Liver (tissue), 9 donors: ENCODE data around the gene VIPR2. TPM values are rescaled to one million over a fixed set of nuclear protein-coding genes. Genes with fewer than 3 reads are reported as not detected.

Source experiments
- DNase-seq: peaks from one replicate; pipeline ENCODE4 v3.0.0-alpha.2; 2017; ENCODE audit warnings: low spot score
- H3K27ac ChIP-seq, 2 donors: one replicate each; pipeline ENCODE4 v1.7.0; 2013; ENCODE audit warnings: inconsistent platforms in 2 of 2, low read length in 2 of 2, control low read depth in 1 of 2, low read depth in 1 of 2, mild to moderate bottlenecking in 1 of 2
- H3K27me3 ChIP-seq, 4 donors: one replicate each; pipeline versions ENCODE4 v1.6.1 to v1.7.0; 2013; ENCODE audit warnings: low read length in 3 of 4, inconsistent platforms in 1 of 4, mild to moderate bottlenecking in 1 of 4, moderate library complexity in 1 of 4; ENCODE audit not compliant: control insufficient read depth in 4 of 4, insufficient read depth in 4 of 4
- H3K36me3 ChIP-seq, 4 donors: one replicate each; pipeline versions ENCODE4 v1.6.1 to v1.7.0; 2013; ENCODE audit warnings: low read length in 3 of 4, mild to moderate bottlenecking in 3 of 4, low read depth in 1 of 4, moderate library complexity in 1 of 4; ENCODE audit not compliant: control insufficient read depth in 4 of 4, insufficient read depth in 3 of 4
- H3K4me1 ChIP-seq, 4 donors: one replicate each; pipeline versions ENCODE4 v1.6.1 to v1.7.0; 2013; ENCODE audit warnings: low read length in 3 of 4, mild to moderate bottlenecking in 3 of 4, moderate library complexity in 1 of 4; ENCODE audit not compliant: control insufficient read depth in 4 of 4, insufficient read depth in 4 of 4
- H3K4me3 ChIP-seq, 3 donors: one replicate each; pipeline versions ENCODE4 v1.6.1 to v1.7.0; 2013; ENCODE audit warnings: low read length in 3 of 3, control low read depth in 1 of 3, low read depth in 1 of 3, mild to moderate bottlenecking in 1 of 3
- H3K9ac ChIP-seq, 2 donors: one replicate each; pipeline ENCODE4 v1.7.0; 2013; ENCODE audit warnings: low read length in 2 of 2, mild to moderate bottlenecking in 2 of 2, moderate library complexity in 2 of 2, control low read depth in 1 of 2, low read depth in 1 of 2
- H3K9me3 ChIP-seq, 4 donors: one replicate each; pipeline versions ENCODE4 v1.6.1 to v1.7.0; 2013; ENCODE audit warnings: low read length in 3 of 4; ENCODE audit not compliant: control insufficient read depth in 4 of 4
- CTCF ChIP-seq: fragments of 150-350 bp; IDR thresholded peaks from 2 replicates; pipeline ENCODE4 v1.5.1; 2017; ENCODE audit warnings: improper control_type of control experiment, low read depth, low read length; ENCODE audit not compliant: missing input control
- EGR1 ChIP-seq, 2 donors: IDR thresholded peaks; 2 replicates each; pipeline ENCODE4 v1.6.1; 2016 to 2018; ENCODE audit warnings: antibody characterized with exemption in 2 of 2, low read depth in 2 of 2
- FOXA1 ChIP-seq: IDR thresholded peaks from 2 replicates; pipeline ENCODE4 v1.6.1; 2016; ENCODE audit warnings: antibody characterized with exemption
- FOXA2 ChIP-seq: IDR thresholded peaks from 2 replicates; pipeline ENCODE4 v1.6.1; 2016; ENCODE audit warnings: antibody characterized with exemption
- GABPA ChIP-seq, 2 donors: IDR thresholded peaks in 1 of 2; conservative IDR thresholded peaks in 1 of 2; 2 replicates each; pipeline ENCODE4 v1.6.1; 2016; ENCODE audit warnings: antibody characterized with exemption in 2 of 2, mild to moderate bottlenecking in 1 of 2, moderate library complexity in 1 of 2
- JUND ChIP-seq, 2 donors: IDR thresholded peaks; 2 replicates each; pipeline ENCODE4 v1.6.1; 2016; ENCODE audit warnings: antibody characterized with exemption in 2 of 2
- RAD21 ChIP-seq, 2 donors: IDR thresholded peaks; 2 replicates each; pipeline ENCODE4 v1.6.1; 2016; ENCODE audit warnings: antibody characterized with exemption in 2 of 2, mild to moderate bottlenecking in 2 of 2
- SP1 ChIP-seq: IDR thresholded peaks from 2 replicates; pipeline ENCODE4 v1.6.1; 2018; ENCODE audit warnings: antibody characterized with exemption, mild to moderate bottlenecking
- TAF1 ChIP-seq: conservative IDR thresholded peaks from 2 replicates; pipeline ENCODE4 v1.6.1; 2016; ENCODE audit warnings: antibody characterized with exemption, mild to moderate bottlenecking
- YY1 ChIP-seq: IDR thresholded peaks from 2 replicates; pipeline ENCODE4 v1.6.1; 2016; ENCODE audit warnings: antibody characterized with exemption, mild to moderate bottlenecking
- WGBS: extraction: QIAGEN DNeasy Blood & Tissue Kit; methylation state at CpG from one replicate; pipeline ENCODE4 v1.1.7; 2013; 5-methylcytosine and 5-hydroxymethylcytosine counted together
- polyA plus RNA-seq, 2 donors: library from polyadenylated mRNA; stranded (reverse) in 1 of 2; unstranded in 1 of 2; fragments of 200-250 nt in 1 of 2; fragments of >200 nt in 1 of 2; fragmentation: Nextera tagmentation in 1 of 2; extraction: Ambion mirVana in 1 of 2; gene quantifications; one replicate each; pipeline versions ENCODE4 v1.2.1 to v1.2.3, GENCODE V29; 2013 to 2015
- total RNA-seq, 2 donors: library from RNA; depleted of rRNA; stranded (reverse); fragments of >200 nt; gene quantifications; one replicate each; pipeline ENCODE4 v1.2.3, GENCODE V29; 2014
- TF ChIP-seq, protein P1 (sequence below): IDR thresholded peaks from 2 replicates; pipeline ENCODE4 v1.6.1; 2016; ENCODE audit warnings: antibody characterized with exemption, mild to moderate bottlenecking
- TF ChIP-seq, protein P2 (sequence below): IDR thresholded peaks from 2 replicates; pipeline ENCODE4 v1.6.1; 2016; ENCODE audit warnings: antibody characterized with exemption
- TF ChIP-seq, protein P3 (sequence below): IDR thresholded peaks from 2 replicates; pipeline ENCODE4 v1.6.1; 2016; ENCODE audit warnings: antibody characterized with exemption
- donor health status: healthy.
- donor health status: healthy.
- donor health status: healthy.
- donor health status: healthy.
- donor health status: healthy.

Gene VIPR2
- total and polyA plus RNA-seq, 4 donors = 0.05 to 0.17 (median 0.10) TPM; not detected in 1

DNA sequence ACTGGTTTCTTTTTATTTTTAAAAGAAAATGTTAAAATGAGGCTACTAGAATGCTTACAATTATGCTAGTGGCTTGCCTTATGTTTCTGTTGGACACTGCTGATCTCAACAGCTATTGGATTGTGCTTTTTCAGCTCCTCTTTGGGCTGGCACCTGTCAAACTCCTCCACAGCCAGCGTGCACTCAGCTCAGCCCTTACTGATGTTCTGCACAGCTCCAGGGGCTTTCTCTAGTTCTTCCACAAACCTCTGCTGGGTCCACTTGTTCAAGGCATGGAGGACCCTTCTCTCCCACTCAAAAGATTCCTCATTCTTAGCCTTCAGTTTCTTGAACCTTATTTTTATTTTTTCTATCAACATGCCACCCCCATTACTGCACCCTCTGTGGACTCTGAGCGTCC is 96.0 kb downstream of the VIPR2 start:
- no peak for TF ChIP-seq YY1
- TF ChIP-seq, protein P1, sequence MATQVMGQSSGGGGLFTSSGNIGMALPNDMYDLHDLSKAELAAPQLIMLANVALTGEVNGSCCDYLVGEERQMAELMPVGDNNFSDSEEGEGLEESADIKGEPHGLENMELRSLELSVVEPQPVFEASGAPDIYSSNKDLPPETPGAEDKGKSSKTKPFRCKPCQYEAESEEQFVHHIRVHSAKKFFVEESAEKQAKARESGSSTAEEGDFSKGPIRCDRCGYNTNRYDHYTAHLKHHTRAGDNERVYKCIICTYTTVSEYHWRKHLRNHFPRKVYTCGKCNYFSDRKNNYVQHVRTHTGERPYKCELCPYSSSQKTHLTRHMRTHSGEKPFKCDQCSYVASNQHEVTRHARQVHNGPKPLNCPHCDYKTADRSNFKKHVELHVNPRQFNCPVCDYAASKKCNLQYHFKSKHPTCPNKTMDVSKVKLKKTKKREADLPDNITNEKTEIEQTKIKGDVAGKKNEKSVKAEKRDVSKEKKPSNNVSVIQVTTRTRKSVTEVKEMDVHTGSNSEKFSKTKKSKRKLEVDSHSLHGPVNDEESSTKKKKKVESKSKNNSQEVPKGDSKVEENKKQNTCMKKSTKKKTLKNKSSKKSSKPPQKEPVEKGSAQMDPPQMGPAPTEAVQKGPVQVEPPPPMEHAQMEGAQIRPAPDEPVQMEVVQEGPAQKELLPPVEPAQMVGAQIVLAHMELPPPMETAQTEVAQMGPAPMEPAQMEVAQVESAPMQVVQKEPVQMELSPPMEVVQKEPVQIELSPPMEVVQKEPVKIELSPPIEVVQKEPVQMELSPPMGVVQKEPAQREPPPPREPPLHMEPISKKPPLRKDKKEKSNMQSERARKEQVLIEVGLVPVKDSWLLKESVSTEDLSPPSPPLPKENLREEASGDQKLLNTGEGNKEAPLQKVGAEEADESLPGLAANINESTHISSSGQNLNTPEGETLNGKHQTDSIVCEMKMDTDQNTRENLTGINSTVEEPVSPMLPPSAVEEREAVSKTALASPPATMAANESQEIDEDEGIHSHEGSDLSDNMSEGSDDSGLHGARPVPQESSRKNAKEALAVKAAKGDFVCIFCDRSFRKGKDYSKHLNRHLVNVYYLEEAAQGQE = no peak
- TF ChIP-seq, protein P2, sequence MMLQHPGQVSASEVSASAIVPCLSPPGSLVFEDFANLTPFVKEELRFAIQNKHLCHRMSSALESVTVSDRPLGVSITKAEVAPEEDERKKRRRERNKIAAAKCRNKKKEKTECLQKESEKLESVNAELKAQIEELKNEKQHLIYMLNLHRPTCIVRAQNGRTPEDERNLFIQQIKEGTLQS = no peak
- TF ChIP-seq EGR1 (IDR thresholded peaks at IDR 0.05; ENCODE audit: low read depth in 2 of 2) = no peak
- Histone ChIP-seq H3K4me3 (no peak overlapping the region), H3K36me3 (no peaks in the 10 kb centered on the region), H3K27ac (no peak overlapping the region), H3K27me3 (no peaks in the 10 kb centered on the region), H3K4me1 (no peaks in the 10 kb centered on the region), H3K9ac (no peak overlapping the region), H3K9me3 (peaks cover 0 to 3% (median 2%) of the 10 kb centered on the region in 4 donors)
- 69% methylated on average over 2 of the region's 2 CpGs for WGBS
- DNase-seq = no peak

- H3K9me3 ChIP-seq = peaks cover 0 to 6% (median 2%) of the 10 kb centered on the region in 4 donors
- WGBS = 85% methylated on average over 2 of the region's 2 CpGs
- DNase-seq = no peak
Observed at GRCh38 chr7:159047536-159047935, 97.1 kb downstream of the VIPR2 start.

DNA sequence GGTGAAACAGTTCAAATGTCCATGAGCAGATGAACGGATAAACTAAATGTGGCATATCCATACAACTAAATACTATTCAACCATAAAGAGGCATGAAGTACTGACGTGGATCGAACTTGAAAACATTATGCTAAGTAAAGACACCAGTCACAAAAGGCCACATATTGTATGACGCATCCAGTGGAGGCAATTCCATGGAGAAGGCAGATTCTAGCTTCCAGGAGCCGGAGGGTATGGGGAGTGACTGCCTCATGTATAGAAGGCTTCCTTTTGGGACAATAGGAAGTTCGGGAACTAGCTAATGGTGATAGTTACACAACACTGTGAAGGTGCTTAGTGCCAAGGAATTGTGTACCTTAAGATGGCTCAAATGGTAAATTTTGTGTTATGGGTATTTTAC is 98.4 kb downstream of the VIPR2 start:
- no peaks in the 10 kb centered on the region for H3K4me1 ChIP-seq
- H3K9me3 ChIP-seq = peaks cover 0 to 6% (median 2%) of the 10 kb centered on the region in 4 donors
- no peaks in the 10 kb centered on the region for H3K36me3 ChIP-seq
- H3K9ac ChIP-seq = no peak overlapping the region
- TF ChIP-seq, protein P2 = no peak
- TF ChIP-seq CTCF (no peak), TAF1 (no peak), EGR1 (IDR thresholded peaks at IDR 0.05; ENCODE audit: low read depth in 2 of 2) (no peak), RAD21 (IDR thresholded peaks at IDR 0.05) (no peak), FOXA2 (no peak), GABPA (IDR thresholded peaks at IDR 0.05 in 1 of 2, conservative IDR thresholded peaks at IDR 0.05 in 1 of 2) (no peak), JUND (IDR thresholded peaks at IDR 0.05) (no peak), FOXA1 (no peak), SP1 (no peak)
- TF ChIP-seq, protein P3, sequence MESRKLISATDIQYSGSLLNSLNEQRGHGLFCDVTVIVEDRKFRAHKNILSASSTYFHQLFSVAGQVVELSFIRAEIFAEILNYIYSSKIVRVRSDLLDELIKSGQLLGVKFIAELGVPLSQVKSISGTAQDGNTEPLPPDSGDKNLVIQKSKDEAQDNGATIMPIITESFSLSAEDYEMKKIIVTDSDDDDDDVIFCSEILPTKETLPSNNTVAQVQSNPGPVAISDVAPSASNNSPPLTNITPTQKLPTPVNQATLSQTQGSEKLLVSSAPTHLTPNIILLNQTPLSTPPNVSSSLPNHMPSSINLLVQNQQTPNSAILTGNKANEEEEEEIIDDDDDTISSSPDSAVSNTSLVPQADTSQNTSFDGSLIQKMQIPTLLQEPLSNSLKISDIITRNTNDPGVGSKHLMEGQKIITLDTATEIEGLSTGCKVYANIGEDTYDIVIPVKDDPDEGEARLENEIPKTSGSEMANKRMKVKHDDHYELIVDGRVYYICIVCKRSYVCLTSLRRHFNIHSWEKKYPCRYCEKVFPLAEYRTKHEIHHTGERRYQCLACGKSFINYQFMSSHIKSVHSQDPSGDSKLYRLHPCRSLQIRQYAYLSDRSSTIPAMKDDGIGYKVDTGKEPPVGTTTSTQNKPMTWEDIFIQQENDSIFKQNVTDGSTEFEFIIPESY = no peak
- DNase-seq = peak; percentile 3
- WGBS = 88% methylated on average over 6 of the region's 6 CpGs
- H3K4me3 ChIP-seq = no peak overlapping the region
- H3K27ac ChIP-seq = no peak overlapping the region
- H3K27me3 ChIP-seq = no peaks in the 10 kb centered on the region

More at GRCh38 chr7:159047536-159047935, 97.1 kb downstream of the VIPR2 start:
- H3K4me1 ChIP-seq = no peaks in the 10 kb centered on the region
- no peaks in the 10 kb centered on the region for H3K36me3 ChIP-seq
- H3K27ac ChIP-seq = no peak overlapping the region
- no peaks in the 10 kb centered on the region for H3K27me3 ChIP-seq
- H3K4me3 ChIP-seq = no peak overlapping the region
- no peak for TF ChIP-seq GABPA (IDR thresholded peaks at IDR 0.05 in 1 of 2, conservative IDR thresholded peaks at IDR 0.05 in 1 of 2)
- TF ChIP-seq EGR1 (IDR thresholded peaks at IDR 0.05; ENCODE audit: low read depth in 2 of 2) = no peak
- no peak for TF ChIP-seq RAD21 (IDR thresholded peaks at IDR 0.05)
- H3K9ac ChIP-seq = no peak overlapping the region
